Mesenteric fat pad (tissue), 1 donor: Measurements from ENCODE around the gene TMEM212. TPM values are rescaled to one million over a fixed set of nuclear protein-coding genes. Genes with fewer than 3 reads are reported as not detected.

Experiments used
- DNase-seq: peaks from one replicate; pipeline ENCODE4 v3.0.0-alpha.2; 2020; ENCODE audit warnings: low spot score
- total RNA-seq: library from RNA; stranded (reverse); fragmentation: NEBNext Ultra II Directional; extraction: Animal tissue kit (Norgen Biotek cat#: 25700); gene quantifications from one replicate; pipeline ENCODE4 v1.2.1, GENCODE V29; 2021
- donor health status: DM: yes; HTN: yes; CAD: no.

TMEM212 gene
- total RNA-seq, 1 donor from 2014 or later, result not detected

DNA sequence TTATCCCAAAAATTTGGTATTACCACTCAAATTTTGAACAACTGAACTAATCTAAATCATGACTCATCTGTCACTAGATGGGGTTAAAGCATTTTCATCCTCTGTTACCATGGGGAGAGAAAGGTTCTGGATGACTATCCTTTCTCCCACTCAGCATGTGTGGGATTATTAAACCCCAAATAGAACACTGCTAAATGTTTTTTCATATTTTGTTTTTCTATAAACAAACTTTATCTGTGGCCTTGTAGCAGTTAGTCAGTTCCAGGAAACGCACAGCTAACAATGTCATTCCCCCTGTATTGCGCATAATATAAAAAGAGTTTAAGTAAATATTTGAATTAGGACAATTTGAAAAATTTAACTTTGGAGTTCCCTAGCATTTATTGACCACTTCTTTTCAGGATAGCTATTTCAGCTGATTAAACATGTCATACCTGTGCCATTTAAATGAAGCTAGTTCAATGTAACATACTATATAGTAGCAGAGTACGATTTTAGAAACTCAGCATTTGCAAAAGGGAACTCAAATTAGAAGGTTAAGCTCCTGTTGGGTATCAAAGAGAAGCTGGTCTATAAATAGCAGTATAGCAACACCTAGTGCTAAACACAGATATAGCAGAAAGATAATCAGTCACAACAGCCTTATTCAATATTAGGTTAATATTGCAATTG, 9.2 kb upstream of the TMEM212 start:
- DNase-seq, result no peak

DNA sequence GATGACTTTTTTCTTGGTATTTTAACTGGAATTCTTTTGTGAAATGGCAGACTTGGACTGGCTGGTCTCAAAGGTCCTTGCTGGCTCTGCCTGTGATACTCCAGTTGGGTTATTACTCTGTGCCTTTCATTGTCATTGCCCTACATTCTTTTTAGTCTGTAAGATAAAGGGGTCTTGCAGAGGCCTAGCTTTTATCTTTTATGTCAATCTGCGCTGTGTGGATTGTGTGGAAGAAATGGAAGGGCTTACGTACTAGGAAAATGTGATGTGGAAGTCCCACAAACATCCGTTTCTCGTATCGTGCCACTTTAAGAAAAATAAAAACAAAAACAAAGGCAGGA, 8.7 kb upstream of the TMEM212 start:
- DNase-seq, result no peak

DNA sequence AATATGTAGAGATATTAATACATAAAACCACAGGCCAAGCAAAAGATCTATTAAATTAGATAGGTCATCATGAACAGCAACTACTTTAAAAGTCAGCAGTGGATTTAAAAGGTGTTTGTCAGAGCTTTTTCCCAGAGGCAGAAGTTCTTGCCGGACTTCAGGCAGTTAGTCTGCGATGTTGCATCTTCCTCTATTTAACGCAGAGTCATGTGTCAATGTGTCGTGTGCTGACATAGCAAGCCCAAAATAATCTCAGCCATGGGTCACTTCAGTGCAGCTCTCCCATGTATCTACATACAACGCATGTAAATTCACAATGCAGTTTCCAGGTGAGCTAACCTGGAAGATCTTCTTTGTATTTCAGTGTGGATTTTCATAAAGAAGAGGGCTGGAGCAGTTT, 8.0 kb upstream of the TMEM212 start:
- no peak for DNase-seq

GRCh38 chr3:171835613-171836012, 7.5 kb upstream of the TMEM212 start:
- no peak for DNase-seq

DNA sequence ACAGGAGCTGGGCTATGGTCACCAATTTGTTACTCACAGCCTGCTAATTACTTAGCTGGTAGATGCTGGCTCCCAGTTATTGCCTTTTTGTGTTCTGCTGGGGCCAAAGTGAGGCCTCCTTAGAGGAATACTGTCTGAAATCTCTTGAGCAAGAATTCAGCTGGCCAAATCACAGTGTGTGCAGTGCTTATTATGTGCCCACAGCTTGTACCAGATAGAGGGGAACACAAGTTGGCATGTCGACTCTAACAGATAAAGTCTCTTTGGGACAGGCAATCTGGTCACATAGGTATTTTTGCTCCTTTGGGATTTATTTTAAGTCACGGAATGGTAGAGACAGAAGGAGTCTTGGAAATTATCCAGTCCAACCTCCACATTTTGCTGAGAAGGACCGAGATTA, 6.3 kb upstream of the TMEM212 start:
- no peak for DNase-seq

DNA sequence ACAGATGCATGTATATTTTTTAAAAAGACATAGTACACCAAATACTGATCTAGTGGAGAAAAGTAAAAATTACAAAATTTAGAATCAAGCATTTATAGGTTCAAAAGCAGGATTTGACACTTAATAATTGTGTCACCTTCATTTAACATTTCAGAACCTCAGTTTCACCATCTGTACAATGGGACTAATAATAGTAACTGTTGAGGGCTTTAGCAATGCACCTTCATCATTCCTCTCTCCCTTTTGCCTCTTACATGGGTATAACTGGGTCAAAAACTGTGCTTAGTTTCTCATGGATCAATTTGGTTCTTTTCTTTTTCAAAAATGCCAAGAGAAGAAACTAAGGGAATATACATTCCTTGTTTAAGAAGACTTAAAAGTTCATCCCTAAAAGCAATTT, 5.5 kb upstream of the TMEM212 start:
- DNase-seq, result no peak

DNA sequence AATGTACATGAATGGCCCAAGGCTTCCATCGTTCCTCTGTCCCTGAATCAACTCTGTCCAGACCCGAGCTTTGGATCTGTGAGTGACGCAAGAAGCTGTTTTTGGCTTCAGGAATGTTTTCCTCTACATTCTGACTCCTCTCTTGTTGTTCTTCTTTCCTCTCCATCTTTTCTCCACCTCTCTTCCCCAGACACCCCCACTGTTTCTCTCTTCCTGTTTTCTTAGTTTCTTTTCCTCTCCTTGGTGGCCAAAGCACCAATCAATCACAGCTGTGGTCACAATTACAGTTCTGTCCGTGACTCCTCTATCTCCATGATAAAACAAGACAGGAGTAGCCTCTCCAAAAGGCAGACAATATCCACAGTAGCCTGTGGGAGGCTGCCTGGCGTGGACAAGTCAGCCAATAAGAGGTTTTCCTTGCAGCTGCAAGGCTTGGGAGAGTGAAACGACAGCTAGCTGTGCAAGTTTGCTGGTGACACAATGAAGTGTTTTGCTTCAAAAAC, 4.9 kb upstream of the TMEM212 start:
- DNase-seq, result no peak

DNA sequence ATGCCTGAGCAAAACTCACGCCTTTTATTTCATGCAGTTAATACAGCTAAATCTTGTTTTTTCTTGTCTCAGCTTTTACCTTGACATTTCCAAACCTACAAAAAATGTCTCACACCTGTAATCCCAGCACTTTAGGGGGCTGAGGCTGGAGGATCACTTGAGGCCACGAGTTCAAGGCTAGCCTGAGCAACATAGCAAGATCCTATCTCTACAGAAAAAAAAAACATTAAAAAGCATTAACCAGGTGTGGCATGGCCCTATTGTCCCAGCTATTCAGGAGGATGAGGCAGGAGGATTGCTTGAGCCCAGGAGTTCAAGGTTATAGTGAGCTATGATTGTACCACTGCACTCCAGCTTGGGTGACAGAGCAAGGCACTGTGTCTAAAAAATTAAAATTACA, 3.9 kb upstream of the TMEM212 start:
- no peak for DNase-seq

- no peak for DNase-seq
Observed at GRCh38 chr3:171840445-171840810, 2.7 kb upstream of the TMEM212 start.

DNA sequence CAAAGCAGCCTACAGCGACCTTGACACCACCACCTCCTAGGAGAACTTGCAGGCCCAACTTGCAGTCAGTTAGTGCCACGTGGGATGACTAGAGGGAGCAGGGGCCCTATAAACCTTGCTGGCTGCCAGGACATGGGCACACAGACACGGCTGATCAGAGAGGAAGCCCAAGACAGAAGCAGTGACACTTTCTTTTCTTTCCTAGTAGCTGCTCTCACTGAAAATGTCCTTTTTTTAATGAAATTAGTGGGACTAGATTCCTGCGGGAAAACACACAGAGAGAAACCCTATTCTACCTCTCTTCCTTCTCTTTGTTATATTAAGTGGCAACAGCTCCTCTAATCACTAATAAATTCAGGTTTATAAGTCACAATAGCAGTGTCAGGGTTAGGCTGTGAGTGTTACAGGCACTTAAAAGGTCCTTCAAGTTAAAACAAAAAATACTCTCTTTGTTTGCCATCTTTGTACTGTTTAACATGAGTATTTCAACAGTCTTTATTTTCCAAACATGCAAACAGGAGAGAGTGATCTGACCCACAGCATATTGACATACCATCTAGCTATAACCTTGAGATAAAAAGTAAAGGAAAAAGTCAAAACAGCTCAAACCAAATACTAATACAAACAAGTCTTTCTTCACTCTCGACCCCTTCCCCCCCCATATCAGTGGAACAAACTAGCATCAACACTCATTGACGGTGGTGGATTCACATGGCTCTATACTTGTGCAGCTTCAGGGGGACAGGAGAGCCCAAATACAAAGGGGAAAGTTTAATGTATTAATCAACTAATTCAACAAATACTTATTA, 2.1 kb upstream of the TMEM212 start:
- no peak for DNase-seq

GRCh38 chr3:171841620-171842000, 1.5 kb upstream of the TMEM212 start:
- DNase-seq, result no peak

GRCh38 chr3:171844873-171845272, 1.7 kb downstream of the TMEM212 start:
- DNase-seq, result no peak

GRCh38 chr3:171845481-171846284, 2.5 kb downstream of the TMEM212 start:
- no peak for DNase-seq

DNA sequence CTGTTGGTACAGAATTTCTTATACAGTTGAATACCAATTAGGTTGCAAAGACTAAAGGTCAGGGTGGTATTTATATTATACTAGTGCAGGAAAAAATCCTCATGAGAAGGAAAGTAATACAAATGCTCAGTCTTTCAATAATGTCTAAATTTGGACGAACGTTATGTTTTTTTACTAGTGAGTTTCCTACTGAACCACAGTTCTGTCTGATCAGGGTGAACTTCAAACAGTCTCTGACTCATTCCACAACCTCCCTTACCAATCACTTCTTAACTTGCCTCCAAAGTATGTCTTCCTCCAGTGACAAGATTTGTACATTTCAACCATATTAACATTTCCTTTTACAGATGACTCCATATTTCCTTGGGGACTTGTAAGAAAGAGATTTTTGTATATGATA, 3.4 kb downstream of the TMEM212 start:
- DNase-seq, result no peak

DNA sequence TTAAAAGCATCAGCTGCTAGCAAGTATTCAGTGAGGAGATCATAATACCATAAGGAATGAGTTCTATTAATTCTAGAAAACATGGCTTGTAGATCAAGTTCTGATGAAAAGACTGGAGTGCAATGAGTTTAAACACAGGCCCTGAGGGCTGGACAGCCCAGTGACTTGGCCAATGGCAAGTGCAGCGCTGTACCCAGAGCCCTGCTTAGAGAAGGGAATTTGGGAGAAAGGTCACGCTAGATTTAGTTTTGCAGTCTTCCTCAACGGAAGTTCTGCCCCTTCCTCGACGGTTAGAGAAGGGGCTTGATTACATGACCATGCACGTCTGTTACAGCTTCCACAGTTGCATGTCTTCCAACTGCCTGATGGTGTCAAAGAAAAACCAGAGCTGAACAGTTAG, 4.0 kb downstream of the TMEM212 start:
- DNase-seq, result no peak

DNA sequence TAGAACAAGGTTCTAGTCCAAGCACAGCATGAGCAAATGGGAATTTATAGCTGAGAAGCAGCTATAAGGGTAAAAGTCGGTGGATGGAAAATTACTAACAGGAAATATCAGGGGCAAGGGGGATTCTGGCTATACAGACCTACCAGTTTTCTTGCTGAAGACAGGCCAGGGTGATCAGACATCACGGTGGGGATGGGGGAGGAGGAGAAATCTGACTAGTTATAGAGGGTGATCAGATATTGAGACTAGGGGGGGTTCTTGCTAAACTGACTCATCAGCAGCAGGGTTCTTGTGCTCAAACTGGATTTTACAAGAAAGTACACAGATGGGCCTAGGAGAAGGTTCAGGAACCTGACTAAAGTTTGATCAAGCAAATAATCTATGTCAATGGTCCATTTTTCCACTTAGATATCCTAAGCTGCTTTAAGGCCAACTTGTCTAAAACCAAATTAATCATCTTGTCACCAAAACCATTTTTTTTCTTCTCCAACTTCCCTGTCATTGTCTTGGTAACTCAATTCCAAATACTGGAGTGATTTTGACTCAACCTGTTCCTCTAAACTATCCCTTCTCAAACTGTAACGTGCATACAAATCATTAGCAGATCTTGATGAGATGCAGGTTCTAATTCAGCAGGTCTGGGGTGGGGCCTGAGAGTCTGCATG, 4.6 kb downstream of the TMEM212 start:
- DNase-seq, result no peak

- DNase-seq, result no peak
Observed at GRCh38 chr3:171849617-171850319, 6.6 kb downstream of the TMEM212 start.

DNA sequence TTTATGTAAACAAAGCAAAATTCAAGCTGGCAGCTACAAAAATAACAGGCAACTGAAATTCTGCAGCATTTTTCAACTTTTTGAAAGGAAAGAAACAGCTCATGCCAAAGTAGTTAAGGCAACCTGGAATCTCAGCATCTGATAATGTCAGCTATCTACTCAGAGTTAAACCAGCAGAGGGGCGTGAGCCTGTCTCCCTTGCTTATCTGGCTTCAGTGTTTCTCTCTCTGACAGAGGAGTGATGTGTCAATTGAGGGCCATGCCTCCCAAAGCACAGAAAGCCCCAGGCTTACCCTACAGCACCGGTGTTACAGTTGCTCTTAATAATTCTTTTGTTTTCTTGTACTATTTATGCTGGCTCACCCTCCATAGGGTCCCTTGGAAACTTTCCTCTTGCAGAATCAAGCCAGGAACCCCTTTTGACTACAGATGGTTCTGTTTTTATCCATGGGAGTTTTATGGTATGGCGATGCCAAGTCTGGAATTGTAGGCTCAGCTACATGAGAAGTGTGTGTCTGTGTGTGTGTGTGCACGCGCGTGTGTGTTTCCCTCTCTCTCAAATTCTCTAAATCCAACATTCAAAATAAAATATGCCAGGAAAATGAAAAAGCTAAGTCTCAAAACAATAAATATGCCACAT, 7.3 kb downstream of the TMEM212 start:
- no peak for DNase-seq

DNA sequence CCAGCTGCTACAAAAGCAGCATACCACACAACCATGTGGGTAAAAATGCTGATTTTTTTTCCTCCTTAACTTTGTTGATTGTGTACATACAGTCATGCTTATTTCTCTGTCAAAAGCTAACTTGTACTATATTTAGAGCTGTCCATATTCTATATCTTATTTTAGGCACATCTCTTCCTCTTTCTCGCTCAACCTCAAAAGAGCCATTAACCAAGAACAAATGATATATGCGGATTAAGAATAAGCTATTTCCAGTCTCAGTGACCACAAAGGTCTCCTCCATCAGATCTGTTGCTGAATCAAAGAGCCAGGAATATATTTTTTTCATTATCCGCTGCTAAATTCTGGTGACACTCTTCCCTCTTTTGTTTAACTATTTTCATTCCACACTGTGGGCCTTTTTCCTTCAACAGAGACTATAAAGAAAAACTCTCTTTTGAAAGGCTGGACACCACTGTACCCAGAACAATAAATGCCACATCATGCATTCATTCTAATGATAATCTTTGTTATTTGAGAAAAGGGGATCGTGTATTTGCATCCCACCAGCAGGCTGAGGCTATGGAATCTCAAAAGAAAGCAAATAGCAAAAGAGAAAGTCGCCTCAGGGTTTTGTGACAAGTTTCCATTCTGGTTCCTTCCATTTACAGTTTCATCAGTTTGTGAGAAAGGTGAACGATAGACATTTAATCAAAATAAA, 8.0 kb downstream of the TMEM212 start:
- DNase-seq, result no peak

GRCh38 chr3:171851660-171852058, 8.5 kb downstream of the TMEM212 start:
- no peak for DNase-seq
